Body of pancreas (tissue), 4 donors: ENCODE results near the gene S100A13. TPM values are rescaled to one million over a fixed set of nuclear protein-coding genes. Genes with fewer than 3 reads are reported as not detected.

Source experiments
- ATAC-seq: fragments of 150-250 bp; one replicate; pipeline ENCODE4 v1.9.1; 2016
- DNase-seq, 4 donors: peaks; one replicate each; pipeline ENCODE4 v3.0.0-alpha.2; 2019
- H3K27ac ChIP-seq, 4 donors: fragments of 200-600 bp; sonication (generic); 1 replicate in 3 of 4; 2 replicates in 1 of 4; pipeline versions ENCODE4 v1.5.1 to v1.6.1; 2016 to 2019; ENCODE audit warnings: mild to moderate bottlenecking in 1 of 4, mixed read lengths in 1 of 4, moderate library complexity in 1 of 4
- H3K27me3 ChIP-seq, 2 donors: fragments of 200-600 bp; sonication (generic); one replicate each; pipeline ENCODE4 v1.6.0; 2016; ENCODE audit warnings: mild to moderate bottlenecking in 1 of 2
- H3K36me3 ChIP-seq, 2 donors: fragments of 200-600 bp; sonication (generic); replicated peaks in 1 of 2; 2 replicates each; pipeline ENCODE4 v1.5.1; 2016; ENCODE audit warnings: low read depth in 2 of 2; ENCODE audit not compliant: insufficient read depth in 1 of 2
- H3K4me1 ChIP-seq: fragments of 200-600 bp; sonication (generic); one replicate; pipeline ENCODE4 v1.6.0; 2016
- H3K4me3 ChIP-seq, 2 donors: fragments of 200-600 bp; sonication (generic); 1 replicate in 1 of 2; 2 replicates in 1 of 2; pipeline ENCODE4 v1.5.1; 2016 to 2019
- H3K9me3 ChIP-seq, 3 donors: fragments of 200-600 bp; sonication (generic); 1 replicate in 2 of 3; 2 replicates in 1 of 3; pipeline ENCODE4 v1.5.1; 2016
- CTCF ChIP-seq, 7 experiments: fragments of 450-650 bp in 4 of 7; fragments of 200-600 bp in 3 of 7; sonication (generic) in 3 of 7; IDR thresholded peaks; one replicate each; pipeline ENCODE4 v1.5.1; 2016 to 2019; ENCODE audit warnings: antibody characterized with exemption in 7 of 7
- POLR2A ChIP-seq, 3 donors: fragments of 450-650 bp; IDR thresholded peaks; one replicate each; pipeline ENCODE4 v1.6.1; 2016; ENCODE audit warnings: antibody characterized with exemption in 3 of 3, mild to moderate bottlenecking in 2 of 3
- WGBS, 2 donors: methylation state at CpG; one replicate each; pipeline ENCODE4 v1.1.5; 2017; 5-methylcytosine and 5-hydroxymethylcytosine counted together
- intact Hi-C: fragments of 100-400 bp; cut with DNase I; formaldehyde crosslinking; loops from one replicate; pipeline ENCODE4 v1.15.1; 2023
- total RNA-seq, 2 donors: library from RNA; depleted of rRNA; stranded (reverse); fragments of >200 nt; gene quantifications; one replicate each; pipeline ENCODE4 v1.1.0, GENCODE V29; 2016

The S100A13 gene
- total RNA-seq, 2 donors from 2014 or later, result 65.3 to 88.7 TPM

DNA sequence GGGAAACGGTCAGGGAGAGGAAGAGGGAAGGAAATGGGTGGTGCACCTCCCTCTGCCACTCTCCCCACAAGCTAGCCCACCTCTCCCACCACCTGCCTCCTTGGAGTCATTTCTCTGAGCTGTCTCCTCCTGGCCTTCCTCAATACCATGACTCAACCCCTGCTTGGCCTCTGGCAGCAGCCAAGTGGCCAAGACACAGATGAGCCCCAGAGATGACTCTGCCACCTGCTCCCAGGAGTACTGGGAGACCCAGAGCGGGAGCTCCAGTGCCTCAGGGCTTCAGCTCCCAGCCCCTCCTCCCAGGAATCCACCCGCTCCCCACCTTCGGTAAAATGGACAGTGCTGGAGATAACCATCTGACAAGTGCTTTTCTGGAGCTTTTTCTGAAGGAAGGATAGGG is 17.0 kb downstream of the S100A13 start:
- Histone ChIP-seq H3K36me3 (no peaks in the 10 kb centered on the region), H3K4me1 (peaks cover 50% of the 10 kb centered on the region), H3K27me3 (no peaks in the 10 kb centered on the region), H3K4me3 (no peak overlapping the region), H3K9me3 (no peaks in the 10 kb centered on the region), H3K27ac (peak overlapping the region in 3 of 4 donors; percentile 12 to 81 (median 43))
- WGBS, 2 donors, result 54 to 79% methylated on average over 4 of the region's 4 CpGs
- intact Hi-C loops, result loop anchor here (5.0 kb wide), 1 partner anchor 33 kb away; no protein-coding TSS in a partner anchor
- TF ChIP-seq CTCF (IDR thresholded peaks at IDR 0.05), result no peak
- no peak for TF ChIP-seq POLR2A (IDR thresholded peaks at IDR 0.05)
- ATAC-seq (no peak), DNase-seq (no peak)

DNA sequence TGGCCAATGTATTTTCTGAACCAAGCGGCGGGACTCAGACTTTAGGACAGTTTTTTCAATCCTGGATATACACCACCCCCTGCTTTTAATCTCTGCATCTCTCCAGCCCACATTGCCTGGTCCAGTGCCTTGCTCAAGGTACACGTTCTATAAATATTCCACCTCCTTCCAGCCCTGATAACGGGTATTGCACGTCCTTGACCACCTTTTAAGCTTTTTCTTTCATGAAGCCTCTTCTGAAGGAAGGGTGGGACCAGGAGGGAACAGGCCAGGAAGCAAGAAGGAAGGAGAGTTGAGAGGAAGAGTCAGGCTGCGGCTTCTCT is 17.8 kb downstream of the S100A13 start:
- no peak for DNase-seq
- Histone ChIP-seq H3K4me1 (peaks cover 46% of the 10 kb centered on the region), H3K27me3 (no peaks in the 10 kb centered on the region), H3K27ac (peak overlapping the region in 3 of 4 donors; percentile 56 to 81 (median 73)), H3K36me3 (no peaks in the 10 kb centered on the region), H3K4me3 (no peak overlapping the region), H3K9me3 (no peaks in the 10 kb centered on the region)
- TF ChIP-seq CTCF (IDR thresholded peaks at IDR 0.05), result no peak
- no peak for TF ChIP-seq POLR2A (IDR thresholded peaks at IDR 0.05)
- WGBS, 2 donors, result 64 to 72% methylated on average over 6 of the region's 6 CpGs
- ATAC-seq, result no peak
- intact Hi-C loops, result no loop called here

- 59 to 78% methylated on average over 10 to 19 of the region's 19 CpGs for WGBS, 2 donors
- peaks cover 46% of the 10 kb centered on the region for H3K4me1 ChIP-seq
- H3K27me3 ChIP-seq, result no peaks in the 10 kb centered on the region
- peak overlapping the region; percentile 50 to 81 (median 64) for H3K27ac ChIP-seq
- peak in 2 of 3 donors; percentile 42 to 48 for TF ChIP-seq POLR2A (IDR thresholded peaks at IDR 0.05)
- TF ChIP-seq CTCF (IDR thresholded peaks at IDR 0.05), result no peak
- DNase-seq (peak in 3 of 4 donors; percentile 46 to 68 (median 50)), ATAC-seq (peak; percentile 65)
- intact Hi-C loops, result no loop called here
- H3K9me3 ChIP-seq, result no peaks in the 10 kb centered on the region
- no peaks in the 10 kb centered on the region for H3K36me3 ChIP-seq
- no peak overlapping the region for H3K4me3 ChIP-seq
Measured at GRCh38 chr1:153608742-153609584, 18.3 kb downstream of the S100A13 start.

- Histone ChIP-seq H3K4me3 (no peak overlapping the region), H3K36me3 (no peaks in the 10 kb centered on the region), H3K27me3 (no peaks in the 10 kb centered on the region), H3K27ac (peak overlapping the region; percentile 50 to 81 (median 64)), H3K9me3 (no peaks in the 10 kb centered on the region), H3K4me1 (peaks cover 43% of the 10 kb centered on the region)
- TF ChIP-seq POLR2A (IDR thresholded peaks at IDR 0.05) (no peak), CTCF (IDR thresholded peaks at IDR 0.05) (no peak)
- DNase-seq (no peak), ATAC-seq (no peak)
- intact Hi-C loops, result no loop called here
- WGBS, 2 donors, result 85 to 92% methylated on average over 4 to 6 of the region's 7 CpGs
Measured at GRCh38 chr1:153608089-153608682, 19.1 kb downstream of the S100A13 start.
